SK-N-SH (cell line): ENCODE results near the gene ERC1.

Source experiments
- EP300 ChIP-seq, 2 experiments: IDR thresholded peaks; 2 replicates each; pipeline versions ENCODE4 v1.4.0 to v1.6.1; 2012; ENCODE audit warnings: borderline replicate concordance in 1 of 2, low read depth in 1 of 2, low read length in 1 of 2
- POLR2AphosphoS5 ChIP-seq: IDR thresholded peaks from 2 replicates; pipeline ENCODE4 v1.6.1; 2012; ENCODE audit warnings: low read depth, low read length
- TF ChIP-seq, protein P1 (sequence below): IDR thresholded peaks from 2 replicates; pipeline ENCODE4 v1.4.0; 2012; ENCODE audit warnings: low read depth, borderline replicate concordance
- TF ChIP-seq, protein P2 (sequence below): fragments of 200-600 bp; sonication (generic); IDR thresholded peaks from 2 replicates; pipeline ENCODE4 v1.6.1; 2017; ENCODE audit warnings: antibody characterized with exemption, mild to moderate bottlenecking, moderate library complexity

DNA sequence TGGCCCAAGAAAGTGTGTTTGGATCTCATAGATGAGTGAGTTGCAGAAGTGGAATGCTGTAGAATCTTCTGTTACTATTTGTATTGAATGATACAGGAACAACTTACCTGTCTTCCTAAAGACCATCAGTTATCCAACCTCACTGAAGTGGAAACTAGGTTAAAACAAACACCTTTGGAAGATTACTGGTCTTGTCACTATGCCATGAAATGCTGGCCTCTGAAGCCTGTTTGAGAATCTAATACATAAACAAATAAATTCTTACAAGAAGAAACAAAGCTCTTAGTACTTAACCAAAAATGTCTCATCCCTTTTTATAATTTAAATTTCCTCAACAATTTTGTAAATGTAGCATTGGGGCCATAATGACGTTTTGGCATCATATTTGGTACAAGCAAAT is 448.2 kb downstream of the ERC1 start:
- TF ChIP-seq, protein P1, sequence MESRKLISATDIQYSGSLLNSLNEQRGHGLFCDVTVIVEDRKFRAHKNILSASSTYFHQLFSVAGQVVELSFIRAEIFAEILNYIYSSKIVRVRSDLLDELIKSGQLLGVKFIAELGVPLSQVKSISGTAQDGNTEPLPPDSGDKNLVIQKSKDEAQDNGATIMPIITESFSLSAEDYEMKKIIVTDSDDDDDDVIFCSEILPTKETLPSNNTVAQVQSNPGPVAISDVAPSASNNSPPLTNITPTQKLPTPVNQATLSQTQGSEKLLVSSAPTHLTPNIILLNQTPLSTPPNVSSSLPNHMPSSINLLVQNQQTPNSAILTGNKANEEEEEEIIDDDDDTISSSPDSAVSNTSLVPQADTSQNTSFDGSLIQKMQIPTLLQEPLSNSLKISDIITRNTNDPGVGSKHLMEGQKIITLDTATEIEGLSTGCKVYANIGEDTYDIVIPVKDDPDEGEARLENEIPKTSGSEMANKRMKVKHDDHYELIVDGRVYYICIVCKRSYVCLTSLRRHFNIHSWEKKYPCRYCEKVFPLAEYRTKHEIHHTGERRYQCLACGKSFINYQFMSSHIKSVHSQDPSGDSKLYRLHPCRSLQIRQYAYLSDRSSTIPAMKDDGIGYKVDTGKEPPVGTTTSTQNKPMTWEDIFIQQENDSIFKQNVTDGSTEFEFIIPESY = no peak
- no peak for TF ChIP-seq POLR2AphosphoS5
- TF ChIP-seq, protein P2, sequence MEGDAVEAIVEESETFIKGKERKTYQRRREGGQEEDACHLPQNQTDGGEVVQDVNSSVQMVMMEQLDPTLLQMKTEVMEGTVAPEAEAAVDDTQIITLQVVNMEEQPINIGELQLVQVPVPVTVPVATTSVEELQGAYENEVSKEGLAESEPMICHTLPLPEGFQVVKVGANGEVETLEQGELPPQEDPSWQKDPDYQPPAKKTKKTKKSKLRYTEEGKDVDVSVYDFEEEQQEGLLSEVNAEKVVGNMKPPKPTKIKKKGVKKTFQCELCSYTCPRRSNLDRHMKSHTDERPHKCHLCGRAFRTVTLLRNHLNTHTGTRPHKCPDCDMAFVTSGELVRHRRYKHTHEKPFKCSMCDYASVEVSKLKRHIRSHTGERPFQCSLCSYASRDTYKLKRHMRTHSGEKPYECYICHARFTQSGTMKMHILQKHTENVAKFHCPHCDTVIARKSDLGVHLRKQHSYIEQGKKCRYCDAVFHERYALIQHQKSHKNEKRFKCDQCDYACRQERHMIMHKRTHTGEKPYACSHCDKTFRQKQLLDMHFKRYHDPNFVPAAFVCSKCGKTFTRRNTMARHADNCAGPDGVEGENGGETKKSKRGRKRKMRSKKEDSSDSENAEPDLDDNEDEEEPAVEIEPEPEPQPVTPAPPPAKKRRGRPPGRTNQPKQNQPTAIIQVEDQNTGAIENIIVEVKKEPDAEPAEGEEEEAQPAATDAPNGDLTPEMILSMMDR = no peak
- no peak for TF ChIP-seq EP300 (IDR thresholded peaks at IDR 0.05; ENCODE audit: borderline replicate concordance in 1 of 2, low read depth in 1 of 2, low read length in 1 of 2)
